Measurements from ENCODE around the gene PARP12. TPM values are rescaled to one million over a fixed set of nuclear protein-coding genes. Genes with fewer than 3 reads are reported as not detected.

PARP12 gene
- total RNA-seq, 3 donors from 2014 or later (not counting 1 experiment from before 2014, with no cell fraction given): 116 to 151 (median 130) TPM

DNA sequence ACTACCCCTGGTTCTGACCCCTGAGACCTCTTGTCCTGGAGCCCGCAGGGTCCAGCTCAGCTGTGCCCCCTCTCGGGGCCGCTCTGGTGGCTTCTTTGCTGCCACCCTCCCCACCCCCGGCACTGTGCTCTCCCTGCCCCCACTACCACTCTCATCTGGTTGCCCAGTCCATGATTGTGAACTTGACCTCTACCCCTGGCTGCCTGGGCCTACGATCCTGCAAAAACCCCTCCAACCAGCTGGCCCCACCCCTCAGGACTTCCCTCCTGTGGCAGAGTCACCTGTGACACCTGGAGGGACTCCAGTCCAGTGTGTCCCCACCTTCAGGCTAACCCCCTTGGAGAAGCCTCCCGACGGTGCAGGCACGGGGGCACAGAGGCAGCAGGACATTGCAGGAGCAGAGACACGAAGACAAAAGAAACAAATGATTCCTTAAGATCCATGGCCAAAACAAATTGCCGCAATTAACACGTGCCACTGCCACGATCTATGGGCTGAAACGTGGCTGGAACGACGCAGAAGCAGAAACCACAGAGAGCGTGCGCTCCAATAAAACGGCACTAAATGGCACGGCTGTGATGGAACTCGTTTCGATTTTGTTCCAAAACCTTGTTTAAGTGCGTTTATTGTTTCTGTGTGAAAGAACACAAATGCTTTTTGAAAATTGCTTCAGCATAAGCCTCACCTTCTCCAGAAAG, 72.0 kb downstream of the PARP12 start:
- WGBS (ENCODE audit: insufficient coverage): 91% methylated on average over 22 of the region's 22 CpGs
- Histone ChIP-seq H3K4me3 (ENCODE audit: low read length) (no peak overlapping the region), H3K9me3 (ENCODE audit: control insufficient read depth, insufficient read depth, low read length) (no peaks in the 10 kb centered on the region), H3K27me3 (ENCODE audit: control insufficient read depth, insufficient read depth, low read length) (no peaks in the 10 kb centered on the region), H3K27ac (ENCODE audit: low read length) (no peak overlapping the region), H3K36me3 (ENCODE audit: control insufficient read depth, insufficient read depth, low read length) (no peaks in the 10 kb centered on the region), H3K4me1 (ENCODE audit: control insufficient read depth, insufficient read depth, low read length) (no peaks in the 10 kb centered on the region)
- no peaks in the 10 kb centered on the region for H3K36me3 Mint-ChIP-seq
- peaks cover 0 to 14% of the 10 kb centered on the region in 2 donors for H3K4me1 Mint-ChIP-seq
- DNase-seq: no peak
- peak overlapping the region in 1 of 2 donors; percentile 67 for H3K27ac Mint-ChIP-seq
- H3K27me3 Mint-ChIP-seq (ENCODE audit: low read depth in 2 of 2): no peaks in the 10 kb centered on the region
- ATAC-seq: no peak
- TF ChIP-seq, protein P1, sequence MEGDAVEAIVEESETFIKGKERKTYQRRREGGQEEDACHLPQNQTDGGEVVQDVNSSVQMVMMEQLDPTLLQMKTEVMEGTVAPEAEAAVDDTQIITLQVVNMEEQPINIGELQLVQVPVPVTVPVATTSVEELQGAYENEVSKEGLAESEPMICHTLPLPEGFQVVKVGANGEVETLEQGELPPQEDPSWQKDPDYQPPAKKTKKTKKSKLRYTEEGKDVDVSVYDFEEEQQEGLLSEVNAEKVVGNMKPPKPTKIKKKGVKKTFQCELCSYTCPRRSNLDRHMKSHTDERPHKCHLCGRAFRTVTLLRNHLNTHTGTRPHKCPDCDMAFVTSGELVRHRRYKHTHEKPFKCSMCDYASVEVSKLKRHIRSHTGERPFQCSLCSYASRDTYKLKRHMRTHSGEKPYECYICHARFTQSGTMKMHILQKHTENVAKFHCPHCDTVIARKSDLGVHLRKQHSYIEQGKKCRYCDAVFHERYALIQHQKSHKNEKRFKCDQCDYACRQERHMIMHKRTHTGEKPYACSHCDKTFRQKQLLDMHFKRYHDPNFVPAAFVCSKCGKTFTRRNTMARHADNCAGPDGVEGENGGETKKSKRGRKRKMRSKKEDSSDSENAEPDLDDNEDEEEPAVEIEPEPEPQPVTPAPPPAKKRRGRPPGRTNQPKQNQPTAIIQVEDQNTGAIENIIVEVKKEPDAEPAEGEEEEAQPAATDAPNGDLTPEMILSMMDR (IDR thresholded peaks at IDR 0.05): no peak
- no peak overlapping the region for H3K4me3 Mint-ChIP-seq
- intact Hi-C loops (cut with micrococcal nuclease): no loop called here
- no peaks in the 10 kb centered on the region for H3K9me3 Mint-ChIP-seq

- Histone ChIP-seq H3K27me3 (ENCODE audit: control insufficient read depth, insufficient read depth, low read length) (no peaks in the 10 kb centered on the region), H3K27ac (ENCODE audit: low read length) (no peak overlapping the region), H3K4me3 (ENCODE audit: low read length) (no peak overlapping the region), H3K4me1 (ENCODE audit: control insufficient read depth, insufficient read depth, low read length) (no peaks in the 10 kb centered on the region), H3K9me3 (ENCODE audit: control insufficient read depth, insufficient read depth, low read length) (no peaks in the 10 kb centered on the region), H3K36me3 (ENCODE audit: control insufficient read depth, insufficient read depth, low read length) (no peaks in the 10 kb centered on the region)
- DNase-seq (no peak), ATAC-seq (no peak)
- H3K9me3 Mint-ChIP-seq: no peaks in the 10 kb centered on the region
- 82% methylated on average over 10 of the region's 10 CpGs for WGBS (ENCODE audit: insufficient coverage)
- H3K4me3 Mint-ChIP-seq: no peak overlapping the region
- peak overlapping the region in 1 of 2 donors; percentile 67 for H3K27ac Mint-ChIP-seq
- peaks cover 0 to 14% of the 10 kb centered on the region in 2 donors for H3K4me1 Mint-ChIP-seq
- no peaks in the 10 kb centered on the region for H3K36me3 Mint-ChIP-seq
- intact Hi-C loops (cut with micrococcal nuclease): no loop called here
- TF ChIP-seq, protein P1 (IDR thresholded peaks at IDR 0.05): no peak
- no peaks in the 10 kb centered on the region for H3K27me3 Mint-ChIP-seq (ENCODE audit: low read depth in 2 of 2)
These were observed 72.6 kb downstream of the PARP12 start for GRCh38 chr7:139990142-139990535.

DNA sequence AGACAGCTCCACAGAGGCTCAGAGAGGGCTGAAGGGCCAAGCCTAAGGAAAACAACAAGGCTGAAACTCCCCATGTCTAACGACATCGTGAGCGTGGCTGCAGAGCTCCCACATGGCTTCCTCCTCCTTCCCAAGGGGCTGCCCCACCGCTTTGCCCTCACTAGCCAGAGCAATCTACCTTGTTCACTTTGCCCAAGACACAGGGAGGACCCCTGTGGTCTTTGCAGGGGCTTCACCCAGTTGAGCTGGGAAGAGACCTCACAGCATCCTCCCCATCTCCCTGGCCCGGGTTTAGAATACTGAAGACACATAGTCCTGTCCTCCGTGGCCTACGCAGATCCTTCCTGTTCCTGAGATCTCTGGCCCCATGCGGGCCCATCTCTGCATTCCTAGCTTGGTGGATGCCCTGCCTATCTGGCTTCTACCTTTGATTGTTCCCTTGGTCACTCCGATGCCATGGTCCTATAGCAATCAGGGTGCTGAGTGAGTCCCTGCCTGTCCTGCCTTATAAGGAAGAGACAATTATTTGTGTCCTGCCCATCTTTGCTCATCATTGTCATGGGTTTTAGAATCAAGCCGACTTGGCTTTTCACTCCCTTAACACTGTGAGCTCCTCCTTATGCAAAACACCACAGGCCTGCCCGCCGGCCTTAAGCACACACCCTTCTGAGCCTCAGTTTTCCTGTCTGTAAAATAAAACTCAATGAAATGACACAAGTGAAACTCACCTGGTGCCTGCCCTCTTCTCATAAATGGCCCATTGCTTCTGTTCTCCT, 73.2 kb downstream of the PARP12 start:
- Mint-ChIP-seq H3K4me3 (no peak overlapping the region), H3K27ac (peak overlapping the region; percentile 14 to 67), H3K36me3 (no peaks in the 10 kb centered on the region), H3K27me3 (ENCODE audit: low read depth in 2 of 2) (no peaks in the 10 kb centered on the region), H3K4me1 (peaks cover 0 to 14% of the 10 kb centered on the region in 2 donors), H3K9me3 (no peaks in the 10 kb centered on the region)
- no peak for ATAC-seq
- Histone ChIP-seq H3K27ac (ENCODE audit: low read length) (no peak overlapping the region), H3K4me3 (ENCODE audit: low read length) (no peak overlapping the region), H3K9me3 (ENCODE audit: control insufficient read depth, insufficient read depth, low read length) (no peaks in the 10 kb centered on the region), H3K36me3 (ENCODE audit: control insufficient read depth, insufficient read depth, low read length) (no peaks in the 10 kb centered on the region), H3K4me1 (ENCODE audit: control insufficient read depth, insufficient read depth, low read length) (no peaks in the 10 kb centered on the region), H3K27me3 (ENCODE audit: control insufficient read depth, insufficient read depth, low read length) (no peaks in the 10 kb centered on the region)
- 81% methylated on average over 12 of the region's 12 CpGs for WGBS (ENCODE audit: insufficient coverage)
- TF ChIP-seq, protein P1 (IDR thresholded peaks at IDR 0.05): no peak
- DNase-seq: no peak
- intact Hi-C loops (cut with micrococcal nuclease): no loop called here

Measured in natural killer cell (primary cell).